ENCODE data around the gene CSF3.

Gene CSF3

GRCh38 chr17:40015005-40015997 is at the start of gene CSF3:
Gene CSF3, plus strand, starts transcription at chr17:40015440. Its CDS starts 35 bp downstream, at chr17:40015475.
- TF ChIP-seq CTCF (conservative IDR thresholded peaks at IDR 0.05; ENCODE audit: low read length): no peak
- no peak for DNase-seq (ENCODE audit: low read depth)
- no peak within 1 kb of the TSS for H3K4me3 ChIP-seq (ENCODE audit: low read length)

GRCh38 chr17:39966771-39967170 is 48.5 kb upstream of the CSF3 start:
- H3K4me3 ChIP-seq (ENCODE audit: low read length): no peak overlapping the region
- DNase-seq (ENCODE audit: low read depth): no peak
- TF ChIP-seq CTCF (conservative IDR thresholded peaks at IDR 0.05; ENCODE audit: low read length): no peak

- no peak overlapping the region for H3K4me3 ChIP-seq (ENCODE audit: low read length)
- DNase-seq (ENCODE audit: low read depth): no peak
- no peak for TF ChIP-seq CTCF (conservative IDR thresholded peaks at IDR 0.05; ENCODE audit: low read length)
Measured at GRCh38 chr17:39968761-39969160, 46.5 kb upstream of the CSF3 start.

GRCh38 chr17:39969375-39969774 is 45.9 kb upstream of the CSF3 start:
- H3K4me3 ChIP-seq (ENCODE audit: low read length): no peak overlapping the region
- no peak for TF ChIP-seq CTCF (conservative IDR thresholded peaks at IDR 0.05; ENCODE audit: low read length)
- DNase-seq (ENCODE audit: low read depth): no peak

GRCh38 chr17:39970157-39970692 is 45.0 kb upstream of the CSF3 start:
- TF ChIP-seq CTCF (conservative IDR thresholded peaks at IDR 0.05; ENCODE audit: low read length): no peak
- no peak overlapping the region for H3K4me3 ChIP-seq (ENCODE audit: low read length)
- DNase-seq (ENCODE audit: low read depth): no peak

GRCh38 chr17:39971076-39971603 is 44.1 kb upstream of the CSF3 start:
- no peak overlapping the region for H3K4me3 ChIP-seq (ENCODE audit: low read length)
- no peak for DNase-seq (ENCODE audit: low read depth)
- TF ChIP-seq CTCF (conservative IDR thresholded peaks at IDR 0.05; ENCODE audit: low read length): no peak

Measured in AG10803 (cell line).